Activated T-helper 2 cell treated with anti-CD3 and anti-CD28 coated beads, Interferon-gamma antibody, Interleukin-2, Interleukin-4, amounts not matched to agents 10 μg/mL and 5 μg/mL and 100 μg/mL, durations not matched to agents 14 hours and 24 hours and 36 hours (primary cell): ENCODE results near the gene RAX. TPM values are rescaled to one million over a fixed set of nuclear protein-coding genes. Genes with fewer than 3 reads are reported as not detected.

ENCODE experiments used
- DNase-seq: peaks from one replicate; pipeline ENCODE4 v3.0.0; 2021; ENCODE audit warnings: low spot score
- H3K27ac Mint-ChIP-seq: one replicate; pipeline ENCODE4 v1.8.0; 2021; ENCODE audit warnings: mixed read lengths
- H3K27me3 Mint-ChIP-seq: one replicate; pipeline ENCODE4 v1.8.0; 2021; ENCODE audit warnings: low read depth, mixed read lengths
- H3K36me3 Mint-ChIP-seq: one replicate; pipeline ENCODE4 v1.8.0; 2021; ENCODE audit warnings: low read depth, mixed read lengths
- H3K4me1 Mint-ChIP-seq: one replicate; pipeline ENCODE4 v1.8.0; 2021; ENCODE audit warnings: low read depth, mixed read lengths
- H3K4me3 Mint-ChIP-seq: one replicate; pipeline ENCODE4 v1.8.0; 2021; ENCODE audit warnings: low read depth, mild to moderate bottlenecking, moderate library complexity, mixed read lengths
- H3K9me3 Mint-ChIP-seq: one replicate; pipeline ENCODE4 v1.8.0; 2021; ENCODE audit warnings: mixed read lengths
- intact Hi-C: fragments of 100-400 bp; cut with micrococcal nuclease; formaldehyde crosslinking; loops from one replicate; pipeline ENCODE4 v1.15.1; 2023
- total RNA-seq: library from RNA; stranded (reverse); gene quantifications from 2 replicates; pipeline ENCODE4 v1.2.3, GENCODE V29; 2022

RAX gene
- total RNA-seq, 1 donor from 2014 or later = not detected

DNA sequence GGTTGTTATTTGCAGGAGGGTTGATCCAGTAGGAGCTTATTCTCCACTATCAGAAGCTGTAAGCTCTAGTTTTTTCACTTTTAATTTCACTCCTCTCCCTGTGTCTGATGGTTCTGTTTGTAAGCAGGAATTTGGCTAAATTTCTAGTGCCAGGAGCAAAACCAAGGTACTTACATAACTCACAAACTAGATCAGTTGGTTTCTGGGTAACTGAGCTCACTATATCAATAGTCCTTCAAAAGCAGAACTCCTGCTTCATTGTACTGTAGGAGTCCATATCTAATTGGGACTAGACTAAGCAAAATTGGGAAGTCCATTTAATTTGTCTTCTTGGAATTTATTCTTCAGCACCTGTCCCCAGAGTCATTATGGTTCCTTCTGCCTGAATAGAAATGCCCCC, 20.1 kb upstream of the RAX start:
- no peak overlapping the region for H3K27ac Mint-ChIP-seq
- no peak overlapping the region for H3K4me3 Mint-ChIP-seq
- intact Hi-C loops = no loop called here
- H3K4me1 Mint-ChIP-seq = no peaks in the 10 kb centered on the region
- no peaks in the 10 kb centered on the region for H3K9me3 Mint-ChIP-seq
- peaks cover 48% of the 10 kb centered on the region for H3K27me3 Mint-ChIP-seq
- H3K36me3 Mint-ChIP-seq = no peaks in the 10 kb centered on the region
- DNase-seq = no peak

GRCh38 chr18:59286341-59286740, 13.1 kb upstream of the RAX start:
- no peak for DNase-seq
- intact Hi-C loops = no loop called here
- Mint-ChIP-seq H3K27ac (no peak overlapping the region), H3K36me3 (no peaks in the 10 kb centered on the region), H3K27me3 (peaks cover 56% of the 10 kb centered on the region), H3K4me3 (no peak overlapping the region), H3K9me3 (no peaks in the 10 kb centered on the region), H3K4me1 (no peaks in the 10 kb centered on the region)

- DNase-seq = no peak
- peaks cover 63% of the 10 kb centered on the region for H3K27me3 Mint-ChIP-seq
- H3K9me3 Mint-ChIP-seq = no peaks in the 10 kb centered on the region
- intact Hi-C loops = no loop called here
- H3K27ac Mint-ChIP-seq = no peak overlapping the region
- no peaks in the 10 kb centered on the region for H3K4me1 Mint-ChIP-seq
- H3K36me3 Mint-ChIP-seq = no peaks in the 10 kb centered on the region
- no peak overlapping the region for H3K4me3 Mint-ChIP-seq
Measured at GRCh38 chr18:59282341-59282740, 9.1 kb upstream of the RAX start.

DNA sequence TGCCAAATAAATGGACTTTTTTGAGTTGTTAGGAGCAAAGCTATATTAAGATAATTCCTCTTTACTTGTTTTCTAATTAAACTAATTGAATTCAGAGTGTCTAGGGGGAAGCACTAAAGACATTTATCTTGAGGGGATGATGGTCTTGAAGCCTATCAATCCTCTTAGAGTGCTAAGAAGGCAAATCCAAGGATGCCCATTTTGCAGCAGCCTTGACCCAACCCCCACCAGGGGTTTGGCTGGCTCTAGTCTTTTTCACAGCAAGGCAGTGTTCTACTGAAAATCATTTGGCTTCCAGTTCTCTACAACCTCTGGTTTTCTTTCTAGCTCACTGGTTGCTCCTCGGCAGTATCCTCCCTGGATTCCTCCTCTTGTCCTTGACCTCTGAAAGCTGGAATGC, 6.5 kb upstream of the RAX start:
- intact Hi-C loops = no loop called here
- H3K27me3 Mint-ChIP-seq = peaks cover 67% of the 10 kb centered on the region
- H3K27ac Mint-ChIP-seq = no peak overlapping the region
- DNase-seq = no peak
- H3K36me3 Mint-ChIP-seq = no peaks in the 10 kb centered on the region
- no peaks in the 10 kb centered on the region for H3K4me1 Mint-ChIP-seq
- no peak overlapping the region for H3K4me3 Mint-ChIP-seq
- no peaks in the 10 kb centered on the region for H3K9me3 Mint-ChIP-seq

DNA sequence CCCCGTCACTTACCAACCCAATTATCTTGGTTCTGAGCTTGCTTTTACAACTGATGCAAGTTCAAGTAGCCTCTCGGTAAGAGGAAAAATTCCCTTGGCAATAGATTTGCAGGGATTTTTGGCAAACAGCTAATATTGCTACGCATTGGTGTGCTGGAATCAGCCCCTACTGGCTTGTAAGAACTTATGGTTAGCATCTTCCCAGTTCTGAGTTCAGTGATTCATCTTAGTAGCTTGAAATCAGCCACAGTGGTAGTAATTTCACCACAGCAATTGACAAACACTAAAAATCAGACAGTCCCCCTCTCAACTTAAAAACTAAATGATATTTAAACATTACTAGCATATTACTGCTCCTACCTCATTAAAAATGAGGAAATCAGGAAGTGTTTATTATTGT, 5.9 kb upstream of the RAX start:
- no peaks in the 10 kb centered on the region for H3K4me1 Mint-ChIP-seq
- no peak overlapping the region for H3K4me3 Mint-ChIP-seq
- DNase-seq = no peak
- H3K27me3 Mint-ChIP-seq = peaks cover 68% of the 10 kb centered on the region
- H3K9me3 Mint-ChIP-seq = no peaks in the 10 kb centered on the region
- intact Hi-C loops = no loop called here
- H3K27ac Mint-ChIP-seq = no peak overlapping the region
- H3K36me3 Mint-ChIP-seq = no peaks in the 10 kb centered on the region

GRCh38 chr18:59278793-59279192, 5.5 kb upstream of the RAX start:
- intact Hi-C loops = no loop called here

GRCh38 chr18:59276047-59276446, 2.8 kb upstream of the RAX start:
- Mint-ChIP-seq H3K27me3 (peaks cover 70% of the 10 kb centered on the region), H3K4me1 (peaks cover 4% of the 10 kb centered on the region), H3K36me3 (no peaks in the 10 kb centered on the region), H3K4me3 (no peak overlapping the region), H3K27ac (no peak overlapping the region), H3K9me3 (no peaks in the 10 kb centered on the region)
- intact Hi-C loops = no loop called here
- no peak for DNase-seq

More at GRCh38 chr18:59278793-59279192, 5.5 kb upstream of the RAX start:
- no peak overlapping the region for H3K27ac Mint-ChIP-seq
- no peak for DNase-seq
- no peak overlapping the region for H3K4me3 Mint-ChIP-seq
- H3K9me3 Mint-ChIP-seq = no peaks in the 10 kb centered on the region
- H3K4me1 Mint-ChIP-seq = peaks cover 1% of the 10 kb centered on the region
- H3K27me3 Mint-ChIP-seq = peaks cover 69% of the 10 kb centered on the region
- H3K36me3 Mint-ChIP-seq = no peaks in the 10 kb centered on the region

DNA sequence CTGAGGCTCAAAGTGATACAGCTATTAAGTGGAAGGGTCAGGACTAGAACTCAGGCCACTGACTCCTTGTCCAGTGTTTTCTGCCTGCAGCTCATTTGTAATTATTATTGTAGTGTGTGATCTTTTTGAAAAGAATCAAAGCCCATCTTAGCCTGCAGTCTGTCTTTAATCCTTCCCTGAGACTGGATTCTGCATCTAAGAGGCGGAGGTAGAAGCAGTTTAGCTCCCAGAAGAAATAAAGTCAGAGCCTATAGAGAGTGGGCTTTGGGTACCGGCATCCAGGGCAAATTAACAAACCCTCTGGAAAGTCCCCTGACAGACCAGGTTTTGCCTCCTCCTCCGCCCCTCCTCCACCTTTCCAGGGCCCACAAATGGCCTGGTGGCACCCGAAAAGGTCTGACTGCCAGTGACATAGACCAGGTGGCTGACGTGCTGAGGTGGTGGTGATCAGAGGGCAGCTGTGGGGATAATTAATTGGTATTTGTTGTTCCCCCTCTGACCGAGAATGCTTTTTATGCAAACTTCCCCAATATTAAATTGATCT, 2.2 kb upstream of the RAX start:
- Mint-ChIP-seq H3K4me3 (no peak overlapping the region), H3K9me3 (no peaks in the 10 kb centered on the region), H3K27me3 (peaks cover 70% of the 10 kb centered on the region), H3K27ac (no peak overlapping the region), H3K36me3 (no peaks in the 10 kb centered on the region), H3K4me1 (peaks cover 7% of the 10 kb centered on the region)
- intact Hi-C loops = no loop called here
- DNase-seq = no peak

- Mint-ChIP-seq H3K4me3 (no peak overlapping the region), H3K27me3 (peaks cover 73% of the 10 kb centered on the region), H3K9me3 (no peaks in the 10 kb centered on the region), H3K4me1 (peaks cover 11% of the 10 kb centered on the region), H3K27ac (no peak overlapping the region), H3K36me3 (no peaks in the 10 kb centered on the region)
- no peak for DNase-seq
- intact Hi-C loops = no loop called here
Measured at GRCh38 chr18:59274533-59274928, 1.3 kb upstream of the RAX start.

- intact Hi-C loops = loop anchor here (1.0 kb wide), 2 partner anchors 9 to 54 kb away; partner anchors contain the start of gene GRP
- Mint-ChIP-seq H3K4me1 (peaks cover 13% of the 10 kb centered on the region), H3K27me3 (peaks cover 72% of the 10 kb centered on the region), H3K9me3 (no peaks in the 10 kb centered on the region), H3K4me3 (no peak overlapping the region), H3K36me3 (no peaks in the 10 kb centered on the region), H3K27ac (no peak overlapping the region)
- DNase-seq = no peak
Measured at GRCh38 chr18:59273759-59274532, 692 bp upstream of the RAX start.

DNA sequence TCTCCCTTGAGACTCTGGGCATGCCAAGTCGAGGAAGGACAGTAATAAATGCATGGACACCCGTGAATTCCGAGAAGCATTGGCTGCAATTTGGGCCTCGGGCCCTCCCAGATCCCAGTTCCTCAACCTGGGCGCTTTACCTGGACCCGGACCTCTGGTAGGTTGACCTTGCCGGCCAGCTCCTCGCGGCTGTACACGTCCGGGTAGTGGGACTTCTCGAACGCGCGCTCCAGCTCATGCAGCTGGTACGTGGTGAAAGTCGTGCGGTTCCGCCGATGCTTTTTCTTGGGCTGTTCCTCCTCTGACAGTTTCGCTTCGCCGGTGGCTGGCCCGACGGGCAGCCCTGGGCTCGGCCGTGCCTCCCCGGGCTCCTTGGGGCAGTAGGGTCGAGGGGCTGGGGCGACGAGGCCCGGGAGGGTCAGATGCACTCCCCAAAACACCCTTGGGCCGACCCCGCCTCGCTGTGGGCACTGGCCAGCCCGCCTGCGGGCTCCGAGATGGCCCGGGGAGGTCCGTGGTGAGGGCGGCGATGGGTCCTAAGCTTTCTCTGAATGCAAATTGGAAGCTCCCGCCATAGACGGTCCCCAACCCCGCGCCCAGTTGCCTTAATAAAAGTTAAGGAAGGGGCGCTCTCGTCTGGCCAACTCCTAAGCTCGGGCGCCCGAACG, 899 bp downstream of the RAX start:
- H3K36me3 Mint-ChIP-seq = no peaks in the 10 kb centered on the region

GRCh38 chr18:59271606-59272220, 1.5 kb downstream of the RAX start:
- Mint-ChIP-seq H3K27me3 (peaks cover 80% of the 10 kb centered on the region), H3K36me3 (no peaks in the 10 kb centered on the region), H3K4me1 (peaks cover 15% of the 10 kb centered on the region), H3K4me3 (no peak overlapping the region), H3K9me3 (no peaks in the 10 kb centered on the region), H3K27ac (no peak overlapping the region)
- intact Hi-C loops = no loop called here
- DNase-seq = no peak

More for the DNA sequence above, 899 bp downstream of the RAX start:
- Mint-ChIP-seq H3K27me3 (peaks cover 77% of the 10 kb centered on the region), H3K4me1 (peaks cover 15% of the 10 kb centered on the region), H3K27ac (no peak overlapping the region), H3K9me3 (no peaks in the 10 kb centered on the region), H3K4me3 (no peak overlapping the region)
- intact Hi-C loops = no loop called here
- no peak for DNase-seq
